GM23338 (cell line): ENCODE data around the gene TTC23. TPM values are rescaled to one million over a fixed set of nuclear protein-coding genes. Genes with fewer than 3 reads are reported as not detected.

Experiments used
- ATAC-seq: fragments of 200-7000 bp; cut with Tn5 transposase; 3 replicates; pipeline ENCODE4 v1.9.1; 2020
- DNase-seq: peaks from one replicate; pipeline ENCODE4 v3.0.0-alpha.2; 2015; ENCODE audit warnings: low spot score
- H2AFZ ChIP-seq: fragments of 200-600 bp; sonication (generic); 2 replicates; pipeline ENCODE4 v1.8.0; 2016; ENCODE audit warnings: antibody characterized with exemption, mild to moderate bottlenecking, moderate library complexity
- H3F3A ChIP-seq: fragments of 200-600 bp; sonication (generic); replicated peaks from 2 replicates; pipeline ENCODE4 v1.8.0; 2017; ENCODE audit warnings: antibody characterized with exemption, mixed run types, low read depth
- H3K27ac ChIP-seq: fragments of 200-600 bp; sonication (generic); 2 replicates; pipeline ENCODE4 v1.6.1; 2016; ENCODE audit warnings: low read depth
- H3K27me3 ChIP-seq: fragments of 200-600 bp; sonication (generic); 2 replicates; pipeline ENCODE4 v1.8.0; 2016; ENCODE audit warnings: mild to moderate bottlenecking, mixed run types, moderate library complexity; ENCODE audit not compliant: insufficient read depth
- H3K36me3 ChIP-seq: fragments of 200-600 bp; sonication (generic); 2 replicates; pipeline ENCODE4 v1.8.0; 2016; ENCODE audit warnings: mild to moderate bottlenecking; ENCODE audit not compliant: insufficient read depth
- H3K4me1 ChIP-seq: fragments of 200-600 bp; sonication (generic); 2 replicates; pipeline ENCODE4 v1.8.0; 2016; ENCODE audit warnings: mild to moderate bottlenecking, moderate library complexity; ENCODE audit not compliant: insufficient read depth
- H3K4me2 ChIP-seq: fragments of 200-600 bp; sonication (generic); 2 replicates; pipeline ENCODE4 v1.7.1; 2017; ENCODE audit warnings: mixed run types
- H3K4me3 ChIP-seq: fragments of 200-600 bp; sonication (generic); 2 replicates; pipeline ENCODE4 v1.6.1; 2016; ENCODE audit warnings: mixed run types
- H3K79me2 ChIP-seq: fragments of 200-600 bp; sonication (generic); replicated peaks from 2 replicates; pipeline ENCODE4 v1.8.0; 2017; ENCODE audit warnings: mild to moderate bottlenecking; ENCODE audit not compliant: insufficient read depth
- H3K9me2 ChIP-seq: fragments of 200-600 bp; sonication (generic); 2 replicates; pipeline ENCODE4 v1.8.0; 2017; ENCODE audit not compliant: insufficient read depth
- H4K20me1 ChIP-seq: fragments of 200-600 bp; sonication (generic); replicated peaks from 2 replicates; pipeline ENCODE4 v1.8.0; 2017; ENCODE audit warnings: mild to moderate bottlenecking; ENCODE audit not compliant: insufficient read depth
- H3K27ac Mint-ChIP-seq: 2 replicates; pipeline ENCODE4 v1.8.0; 2020; ENCODE audit warnings: inconsistent platforms, mild to moderate bottlenecking, moderate library complexity, mixed read lengths
- H3K27me3 Mint-ChIP-seq: 3 replicates; pipeline ENCODE4 v1.8.0; 2022; ENCODE audit warnings: low read depth, mild to moderate bottlenecking, moderate library complexity, mixed read lengths, inconsistent platforms; ENCODE audit not compliant: insufficient read depth, poor library complexity
- H3K36me3 Mint-ChIP-seq: 3 replicates; pipeline ENCODE4 v1.8.0; 2021; ENCODE audit warnings: low read depth, mild to moderate bottlenecking, inconsistent platforms, moderate library complexity, mixed read lengths
- H3K4me1 Mint-ChIP-seq: 3 replicates; pipeline ENCODE4 v1.8.0; 2020; ENCODE audit warnings: mild to moderate bottlenecking, inconsistent platforms, mixed read lengths
- H3K4me3 Mint-ChIP-seq: 3 replicates; pipeline ENCODE4 v1.8.0; 2021; ENCODE audit warnings: moderate library complexity, mild to moderate bottlenecking, inconsistent platforms, mixed read lengths
- H3K9me3 Mint-ChIP-seq: 3 replicates; pipeline ENCODE4 v1.8.0; 2020; ENCODE audit warnings: moderate library complexity, mild to moderate bottlenecking, inconsistent platforms, mixed read lengths
- CREB1 ChIP-seq: fragments of 250-450 bp; sonication (Bioruptor Pico); IDR thresholded peaks from 2 replicates; pipeline ENCODE4 v1.5.0; 2020; ENCODE audit warnings: low read depth, mild to moderate bottlenecking, moderate library complexity
- EZH2 ChIP-seq: fragments of 200-600 bp; sonication (generic); IDR thresholded peaks from one replicate; pipeline ENCODE4 v1.8.0; 2017; ENCODE audit warnings: antibody characterized with exemption, mild to moderate bottlenecking, low read depth; ENCODE audit not compliant: unreplicated experiment
- EZH2phosphoT487 ChIP-seq: fragments of 200-600 bp; sonication (generic); IDR thresholded peaks from one replicate; pipeline ENCODE4 v1.8.1; 2018; ENCODE audit warnings: antibody characterized with exemption; ENCODE audit not compliant: unreplicated experiment
- JUNB ChIP-seq: IDR thresholded peaks from one replicate; pipeline ENCODE4 v1.6.1; 2016; ENCODE audit warnings: antibody characterized with exemption; ENCODE audit not compliant: unreplicated experiment
- NANOG ChIP-seq: IDR thresholded peaks from 2 replicates; pipeline ENCODE4 v1.6.1; 2016; ENCODE audit warnings: antibody characterized with exemption, borderline replicate concordance
- POLR2AphosphoS5 ChIP-seq: IDR thresholded peaks from 2 replicates; pipeline ENCODE4 v1.6.1; 2016; ENCODE audit warnings: antibody characterized with exemption, low read depth
- STAT1 ChIP-seq: IDR thresholded peaks from one replicate; pipeline ENCODE4 v1.6.1; 2016; ENCODE audit warnings: antibody characterized with exemption; ENCODE audit not compliant: unreplicated experiment
- ZNF114 ChIP-seq: fragments of 250-450 bp; sonication (Bioruptor Pico); IDR thresholded peaks from 2 replicates; pipeline ENCODE4 v1.5.0; 2020; ENCODE audit warnings: mild to moderate bottlenecking, moderate library complexity
- ZNF331 ChIP-seq: fragments of 250-450 bp; sonication (Bioruptor Pico); IDR thresholded peaks from 2 replicates; pipeline ENCODE4 v1.5.0; 2020; ENCODE audit warnings: low read depth, mild to moderate bottlenecking, moderate library complexity
- polyA plus RNA-seq: library from polyadenylated mRNA; unstranded; fragments of >200 nt; fragmentation: Nextera tagmentation; extraction: Ambion mirVana; gene quantifications from 2 replicates; pipeline ENCODE4 v1.2.1, GENCODE V29; 2016
- total RNA-seq: library from RNA; depleted of rRNA; stranded (reverse); fragments of >200 nt; shearing (Covaris generic); gene quantifications from 2 replicates; pipeline ENCODE4 v1.2.3, GENCODE V29; 2014
- TF ChIP-seq, protein P1 (sequence below), 2 experiments: fragments of 200-600 bp in 1 of 2; sonication (generic) in 1 of 2; conservative IDR thresholded peaks; 2 replicates each; pipeline versions ENCODE4 v1.5.1 to v1.6.1; 2016 to 2017; ENCODE audit warnings: antibody characterized with exemption in 2 of 2, low read depth in 2 of 2, mild to moderate bottlenecking in 2 of 2, moderate library complexity in 1 of 2
- TF ChIP-seq, protein P2 (sequence below): IDR thresholded peaks from 2 replicates; pipeline ENCODE4 v1.6.1; 2016; ENCODE audit warnings: antibody characterized with exemption
- TF ChIP-seq, protein P3 (sequence below): fragments of 250-450 bp; sonication (Bioruptor Pico); IDR thresholded peaks from 2 replicates; pipeline ENCODE4 v1.5.0; 2020; ENCODE audit warnings: mild to moderate bottlenecking, moderate library complexity
- TF ChIP-seq, protein P4 (sequence below): IDR thresholded peaks from one replicate; pipeline ENCODE4 v1.6.1; 2018; ENCODE audit warnings: antibody characterized with exemption; ENCODE audit not compliant: unreplicated experiment

TTC23 gene
- total and polyA plus RNA-seq, 2 experiments from 2014 or later: 6.3 to 25.2 TPM

DNA sequence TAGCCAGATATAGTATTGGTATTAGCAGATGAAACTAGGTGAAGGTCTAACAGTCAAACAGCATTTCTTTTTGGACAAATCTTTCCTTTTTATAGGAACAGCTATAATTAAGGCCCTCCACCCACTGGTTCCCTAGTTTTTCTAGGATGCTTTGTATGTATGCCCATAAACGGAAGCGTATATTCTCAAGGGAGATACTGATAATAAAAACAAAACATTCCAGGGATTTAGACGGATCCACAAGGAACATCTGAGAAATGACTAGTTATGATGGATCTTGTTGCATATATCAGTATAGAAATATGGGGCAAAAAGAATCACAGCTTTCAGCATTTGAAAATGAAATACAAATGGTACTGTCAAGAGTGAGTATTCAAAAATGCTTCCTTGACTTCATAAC is 24.4 kb upstream of the TTC23 start:
- Histone ChIP-seq H3K4me2 (no peak overlapping the region), H3K79me2 (no peaks in the 10 kb centered on the region), H3K9me2 (no peaks in the 10 kb centered on the region), H3K4me1 (peaks cover 8% of the 10 kb centered on the region; the same call in 1 of the 2 replicates), H3K27ac (no peak overlapping the region), H4K20me1 (0 out of 2 replicates have a peak, but pooled peaks cover 3% of the 10 kb centered on the region), H3K4me3 (no peak overlapping the region), H3K27me3 (no peaks in the 10 kb centered on the region), H3F3A (no peaks in the 10 kb centered on the region), H2AFZ (no peak overlapping the region), H3K36me3 (no peaks in the 10 kb centered on the region)
- ATAC-seq (no peak), DNase-seq (no peak)
- Mint-ChIP-seq H3K27me3 (no peaks in the 10 kb centered on the region), H3K36me3 (no peaks in the 10 kb centered on the region), H3K27ac (no peak overlapping the region), H3K4me3 (no peak overlapping the region), H3K4me1 (peaks cover 8% of the 10 kb centered on the region; the same call in 2 of the 3 replicates), H3K9me3 (no peaks in the 10 kb centered on the region)
- TF ChIP-seq POLR2AphosphoS5: no peak
- no peak for TF ChIP-seq STAT1
- no peak for TF ChIP-seq ZNF331 (CRISPR knock-in tag)
- TF ChIP-seq, protein P1, sequence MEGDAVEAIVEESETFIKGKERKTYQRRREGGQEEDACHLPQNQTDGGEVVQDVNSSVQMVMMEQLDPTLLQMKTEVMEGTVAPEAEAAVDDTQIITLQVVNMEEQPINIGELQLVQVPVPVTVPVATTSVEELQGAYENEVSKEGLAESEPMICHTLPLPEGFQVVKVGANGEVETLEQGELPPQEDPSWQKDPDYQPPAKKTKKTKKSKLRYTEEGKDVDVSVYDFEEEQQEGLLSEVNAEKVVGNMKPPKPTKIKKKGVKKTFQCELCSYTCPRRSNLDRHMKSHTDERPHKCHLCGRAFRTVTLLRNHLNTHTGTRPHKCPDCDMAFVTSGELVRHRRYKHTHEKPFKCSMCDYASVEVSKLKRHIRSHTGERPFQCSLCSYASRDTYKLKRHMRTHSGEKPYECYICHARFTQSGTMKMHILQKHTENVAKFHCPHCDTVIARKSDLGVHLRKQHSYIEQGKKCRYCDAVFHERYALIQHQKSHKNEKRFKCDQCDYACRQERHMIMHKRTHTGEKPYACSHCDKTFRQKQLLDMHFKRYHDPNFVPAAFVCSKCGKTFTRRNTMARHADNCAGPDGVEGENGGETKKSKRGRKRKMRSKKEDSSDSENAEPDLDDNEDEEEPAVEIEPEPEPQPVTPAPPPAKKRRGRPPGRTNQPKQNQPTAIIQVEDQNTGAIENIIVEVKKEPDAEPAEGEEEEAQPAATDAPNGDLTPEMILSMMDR (conservative IDR thresholded peaks at IDR 0.05; ENCODE audit: low read depth in 2 of 2): no peak
- no peak for TF ChIP-seq EZH2phosphoT487
- TF ChIP-seq CREB1 (CRISPR knock-in tag): no peak
- TF ChIP-seq JUNB: no peak
- TF ChIP-seq, protein P2, sequence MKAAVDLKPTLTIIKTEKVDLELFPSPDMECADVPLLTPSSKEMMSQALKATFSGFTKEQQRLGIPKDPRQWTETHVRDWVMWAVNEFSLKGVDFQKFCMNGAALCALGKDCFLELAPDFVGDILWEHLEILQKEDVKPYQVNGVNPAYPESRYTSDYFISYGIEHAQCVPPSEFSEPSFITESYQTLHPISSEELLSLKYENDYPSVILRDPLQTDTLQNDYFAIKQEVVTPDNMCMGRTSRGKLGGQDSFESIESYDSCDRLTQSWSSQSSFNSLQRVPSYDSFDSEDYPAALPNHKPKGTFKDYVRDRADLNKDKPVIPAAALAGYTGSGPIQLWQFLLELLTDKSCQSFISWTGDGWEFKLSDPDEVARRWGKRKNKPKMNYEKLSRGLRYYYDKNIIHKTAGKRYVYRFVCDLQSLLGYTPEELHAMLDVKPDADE: no peak
- TF ChIP-seq, protein P3, sequence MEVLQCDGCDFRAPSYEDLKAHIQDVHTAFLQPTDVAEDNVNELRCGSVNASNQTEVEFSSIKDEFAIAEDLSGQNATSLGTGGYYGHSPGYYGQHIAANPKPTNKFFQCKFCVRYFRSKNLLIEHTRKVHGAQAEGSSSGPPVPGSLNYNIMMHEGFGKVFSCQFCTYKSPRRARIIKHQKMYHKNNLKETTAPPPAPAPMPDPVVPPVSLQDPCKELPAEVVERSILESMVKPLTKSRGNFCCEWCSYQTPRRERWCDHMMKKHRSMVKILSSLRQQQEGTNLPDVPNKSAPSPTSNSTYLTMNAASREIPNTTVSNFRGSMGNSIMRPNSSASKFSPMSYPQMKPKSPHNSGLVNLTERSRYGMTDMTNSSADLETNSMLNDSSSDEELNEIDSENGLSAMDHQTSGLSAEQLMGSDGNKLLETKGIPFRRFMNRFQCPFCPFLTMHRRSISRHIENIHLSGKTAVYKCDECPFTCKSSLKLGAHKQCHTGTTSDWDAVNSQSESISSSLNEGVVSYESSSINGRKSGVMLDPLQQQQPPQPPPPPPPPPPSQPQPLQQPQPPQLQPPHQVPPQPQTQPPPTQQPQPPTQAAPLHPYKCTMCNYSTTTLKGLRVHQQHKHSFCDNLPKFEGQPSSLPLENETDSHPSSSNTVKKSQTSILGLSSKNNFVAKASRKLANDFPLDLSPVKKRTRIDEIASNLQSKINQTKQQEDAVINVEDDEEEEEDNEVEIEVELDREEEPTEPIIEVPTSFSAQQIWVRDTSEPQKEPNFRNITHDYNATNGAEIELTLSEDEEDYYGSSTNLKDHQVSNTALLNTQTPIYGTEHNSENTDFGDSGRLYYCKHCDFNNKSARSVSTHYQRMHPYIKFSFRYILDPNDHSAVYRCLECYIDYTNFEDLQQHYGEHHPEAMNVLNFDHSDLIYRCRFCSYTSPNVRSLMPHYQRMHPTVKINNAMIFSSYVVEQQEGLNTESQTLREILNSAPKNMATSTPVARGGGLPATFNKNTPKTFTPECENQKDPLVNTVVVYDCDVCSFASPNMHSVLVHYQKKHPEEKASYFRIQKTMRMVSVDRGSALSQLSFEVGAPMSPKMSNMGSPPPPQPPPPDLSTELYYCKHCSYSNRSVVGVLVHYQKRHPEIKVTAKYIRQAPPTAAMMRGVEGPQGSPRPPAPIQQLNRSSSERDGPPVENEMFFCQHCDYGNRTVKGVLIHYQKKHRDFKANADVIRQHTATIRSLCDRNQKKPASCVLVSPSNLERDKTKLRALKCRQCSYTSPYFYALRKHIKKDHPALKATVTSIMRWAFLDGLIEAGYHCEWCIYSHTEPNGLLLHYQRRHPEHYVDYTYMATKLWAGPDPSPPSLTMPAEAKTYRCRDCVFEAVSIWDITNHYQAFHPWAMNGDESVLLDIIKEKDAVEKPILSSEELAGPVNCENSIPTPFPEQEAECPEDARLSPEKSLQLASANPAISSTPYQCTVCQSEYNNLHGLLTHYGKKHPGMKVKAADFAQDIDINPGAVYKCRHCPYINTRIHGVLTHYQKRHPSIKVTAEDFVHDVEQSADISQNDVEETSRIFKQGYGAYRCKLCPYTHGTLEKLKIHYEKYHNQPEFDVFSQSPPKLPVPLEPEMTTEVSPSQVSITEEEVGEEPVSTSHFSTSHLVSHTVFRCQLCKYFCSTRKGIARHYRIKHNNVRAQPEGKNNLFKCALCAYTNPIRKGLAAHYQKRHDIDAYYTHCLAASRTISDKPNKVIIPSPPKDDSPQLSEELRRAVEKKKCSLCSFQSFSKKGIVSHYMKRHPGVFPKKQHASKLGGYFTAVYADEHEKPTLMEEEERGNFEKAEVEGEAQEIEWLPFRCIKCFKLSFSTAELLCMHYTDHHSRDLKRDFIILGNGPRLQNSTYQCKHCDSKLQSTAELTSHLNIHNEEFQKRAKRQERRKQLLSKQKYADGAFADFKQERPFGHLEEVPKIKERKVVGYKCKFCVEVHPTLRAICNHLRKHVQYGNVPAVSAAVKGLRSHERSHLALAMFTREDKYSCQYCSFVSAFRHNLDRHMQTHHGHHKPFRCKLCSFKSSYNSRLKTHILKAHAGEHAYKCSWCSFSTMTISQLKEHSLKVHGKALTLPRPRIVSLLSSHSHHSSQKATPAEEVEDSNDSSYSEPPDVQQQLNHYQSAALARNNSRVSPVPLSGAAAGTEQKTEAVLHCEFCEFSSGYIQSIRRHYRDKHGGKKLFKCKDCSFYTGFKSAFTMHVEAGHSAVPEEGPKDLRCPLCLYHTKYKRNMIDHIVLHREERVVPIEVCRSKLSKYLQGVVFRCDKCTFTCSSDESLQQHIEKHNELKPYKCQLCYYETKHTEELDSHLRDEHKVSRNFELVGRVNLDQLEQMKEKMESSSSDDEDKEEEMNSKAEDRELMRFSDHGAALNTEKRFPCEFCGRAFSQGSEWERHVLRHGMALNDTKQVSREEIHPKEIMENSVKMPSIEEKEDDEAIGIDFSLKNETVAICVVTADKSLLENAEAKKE: no peak
- TF ChIP-seq EZH2: no peak
- TF ChIP-seq, protein P4, sequence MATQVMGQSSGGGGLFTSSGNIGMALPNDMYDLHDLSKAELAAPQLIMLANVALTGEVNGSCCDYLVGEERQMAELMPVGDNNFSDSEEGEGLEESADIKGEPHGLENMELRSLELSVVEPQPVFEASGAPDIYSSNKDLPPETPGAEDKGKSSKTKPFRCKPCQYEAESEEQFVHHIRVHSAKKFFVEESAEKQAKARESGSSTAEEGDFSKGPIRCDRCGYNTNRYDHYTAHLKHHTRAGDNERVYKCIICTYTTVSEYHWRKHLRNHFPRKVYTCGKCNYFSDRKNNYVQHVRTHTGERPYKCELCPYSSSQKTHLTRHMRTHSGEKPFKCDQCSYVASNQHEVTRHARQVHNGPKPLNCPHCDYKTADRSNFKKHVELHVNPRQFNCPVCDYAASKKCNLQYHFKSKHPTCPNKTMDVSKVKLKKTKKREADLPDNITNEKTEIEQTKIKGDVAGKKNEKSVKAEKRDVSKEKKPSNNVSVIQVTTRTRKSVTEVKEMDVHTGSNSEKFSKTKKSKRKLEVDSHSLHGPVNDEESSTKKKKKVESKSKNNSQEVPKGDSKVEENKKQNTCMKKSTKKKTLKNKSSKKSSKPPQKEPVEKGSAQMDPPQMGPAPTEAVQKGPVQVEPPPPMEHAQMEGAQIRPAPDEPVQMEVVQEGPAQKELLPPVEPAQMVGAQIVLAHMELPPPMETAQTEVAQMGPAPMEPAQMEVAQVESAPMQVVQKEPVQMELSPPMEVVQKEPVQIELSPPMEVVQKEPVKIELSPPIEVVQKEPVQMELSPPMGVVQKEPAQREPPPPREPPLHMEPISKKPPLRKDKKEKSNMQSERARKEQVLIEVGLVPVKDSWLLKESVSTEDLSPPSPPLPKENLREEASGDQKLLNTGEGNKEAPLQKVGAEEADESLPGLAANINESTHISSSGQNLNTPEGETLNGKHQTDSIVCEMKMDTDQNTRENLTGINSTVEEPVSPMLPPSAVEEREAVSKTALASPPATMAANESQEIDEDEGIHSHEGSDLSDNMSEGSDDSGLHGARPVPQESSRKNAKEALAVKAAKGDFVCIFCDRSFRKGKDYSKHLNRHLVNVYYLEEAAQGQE: no peak
- no peak for TF ChIP-seq NANOG
- TF ChIP-seq ZNF114: no peak
